Endothelial cell of umbilical vein (primary cell): Measurements from ENCODE around the gene KLC3. TPM values are rescaled to one million over a fixed set of nuclear protein-coding genes. Genes with fewer than 3 reads are reported as not detected.

Source experiments
- BruUV-seq: library from RNA; stranded (reverse); fragments of 400-500 nt; replicated peaks from 2 replicates; lab custom pipeline; 2021; lab: Mats Ljungman, UMichigan
- CTCF ChIA-PET: fragments of 300-600, 350-600 bp; sonication (Branson Sonifier 250); formaldehyde crosslinking; loops from one replicate; lab custom pipeline; 2021; ENCODE audit warnings: antibody characterized with exemption, inconsistent platforms; lab: Charles Lee
- POLR2A ChIA-PET: fragments of 300-600, 350-600 bp; sonication (Branson Sonifier 250); formaldehyde crosslinking; loops from one replicate; lab custom pipeline; 2021; ENCODE audit warnings: antibody characterized with exemption, inconsistent platforms; lab: Charles Lee
- DNase-seq: peaks from one replicate; pipeline ENCODE4 v3.0.0-alpha.2; 2011; ENCODE audit warnings: low read depth, low spot score
- FAIRE-seq: peaks from 2 replicates; lab custom pipeline; 2011; peaks lifted over from hg19 to GRCh38; lab: Jason Lieb, UNC
- H2AFZ ChIP-seq: 2 replicates; pipeline ENCODE4 v1.6.0; 2012; ENCODE audit warnings: low read depth, low read length, control low read depth, inconsistent platforms
- H3K27ac ChIP-seq: 2 replicates; pipeline ENCODE4 v1.5.1; 2011; ENCODE audit warnings: low read depth, mild to moderate bottlenecking, control low read depth, low read length, moderate library complexity; ENCODE audit not compliant: insufficient read depth
- H3K27me3 ChIP-seq, 2 experiments: 2 replicates each; pipeline versions ENCODE4 v1.6.0 to v1.6.1; 2011; ENCODE audit warnings: low read length in 2 of 2, mixed read lengths in 1 of 2; ENCODE audit not compliant: control insufficient read depth in 2 of 2, insufficient read depth in 2 of 2
- H3K36me3 ChIP-seq, 2 experiments: 2 replicates in 1 of 2; 3 replicates in 1 of 2; pipeline ENCODE4 v1.5.1; 2011; ENCODE audit warnings: low read length in 2 of 2, mild to moderate bottlenecking in 1 of 2, moderate library complexity in 1 of 2; ENCODE audit not compliant: control insufficient read depth in 2 of 2, insufficient read depth in 2 of 2; ENCODE audit errors: extremely low read depth in 1 of 2
- H3K4me1 ChIP-seq: 3 replicates; pipeline ENCODE4 v1.5.1; 2011; ENCODE audit warnings: mild to moderate bottlenecking, low read length; ENCODE audit not compliant: control insufficient read depth, insufficient read depth; ENCODE audit errors: extremely low read depth
- H3K4me2 ChIP-seq: 2 replicates; pipeline ENCODE4 v1.6.1; 2011; ENCODE audit warnings: low read length, control low read depth, mixed read lengths; ENCODE audit not compliant: insufficient read depth
- H3K4me3 ChIP-seq, 3 experiments: fragments of 200-600 bp in 1 of 3; sonication (generic), shearing (Covaris generic) in 1 of 3; replicated peaks in 1 of 3; 2 replicates each; pipeline ENCODE4 v1.5.1; 2011 to 2016; ENCODE audit warnings: control low read depth in 3 of 3, low read length in 3 of 3, mild to moderate bottlenecking in 2 of 3, inconsistent platforms in 1 of 3, low read depth in 1 of 3, moderate library complexity in 1 of 3; ENCODE audit not compliant: insufficient read depth in 1 of 3
- H3K79me2 ChIP-seq: 2 replicates; pipeline ENCODE4 v1.6.0; 2012; ENCODE audit warnings: low read length, inconsistent platforms; ENCODE audit not compliant: control insufficient read depth, insufficient read depth
- H3K9ac ChIP-seq: replicated peaks from 2 replicates; pipeline ENCODE3; 2011; ENCODE audit warnings: low read length, control low read depth; ENCODE audit not compliant: insufficient read depth; ENCODE audit errors: extremely low read depth
- H3K9me1 ChIP-seq: replicated peaks from 3 replicates; pipeline ENCODE4 v1.6.0; 2011; ENCODE audit warnings: mild to moderate bottlenecking, low read length; ENCODE audit not compliant: control insufficient read depth, insufficient read depth; ENCODE audit errors: extremely low read depth
- H3K9me3 ChIP-seq: replicated peaks from 2 replicates; pipeline ENCODE4 v1.5.1; 2012; ENCODE audit warnings: low read length, inconsistent platforms; ENCODE audit not compliant: control insufficient read depth, insufficient read depth
- H4K20me1 ChIP-seq: replicated peaks from 2 replicates; pipeline ENCODE3; 2011; ENCODE audit warnings: mild to moderate bottlenecking, low read length; ENCODE audit not compliant: control insufficient read depth, insufficient read depth; ENCODE audit errors: extremely low read depth
- CTCF ChIP-seq, 2 donors: IDR thresholded peaks; 1 replicate in 1 of 2; 2 replicates in 1 of 2; pipeline ENCODE4 v1.5.1; 2011; ENCODE audit warnings: low read length in 2 of 2, mild to moderate bottlenecking in 2 of 2, moderate library complexity in 2 of 2, control low read depth in 1 of 2, inconsistent platforms in 1 of 2, low read depth in 1 of 2; ENCODE audit not compliant: insufficient read depth in 1 of 2; ENCODE audit errors: extremely low read depth in 1 of 2
- EZH2 ChIP-seq: IDR thresholded peaks from 2 replicates; pipeline ENCODE4 v1.6.1; 2012; ENCODE audit warnings: borderline replicate concordance, low read depth, mild to moderate bottlenecking, moderate library complexity, low read length, inconsistent platforms; ENCODE audit not compliant: severe bottlenecking
- FOS ChIP-seq: IDR thresholded peaks from 2 replicates; pipeline ENCODE4 v1.6.1; 2011; ENCODE audit warnings: mild to moderate bottlenecking, low read length, moderate library complexity, borderline replicate concordance; ENCODE audit not compliant: insufficient read depth
- JUN ChIP-seq: IDR thresholded peaks from 2 replicates; pipeline ENCODE4 v1.6.1; 2011; ENCODE audit warnings: borderline replicate concordance, low read depth; ENCODE audit not compliant: insufficient read length, insufficient read depth
- MAX ChIP-seq: IDR thresholded peaks from 2 replicates; pipeline ENCODE4 v1.6.1; 2011; ENCODE audit not compliant: insufficient read depth, insufficient read length
- MYC ChIP-seq: IDR thresholded peaks from one replicate; pipeline ENCODE4 v1.6.1; 2011; ENCODE audit warnings: mild to moderate bottlenecking, low read depth, low read length
- POLR2A ChIP-seq: IDR thresholded peaks from 2 replicates; pipeline ENCODE4 v1.6.1; 2012; ENCODE audit warnings: low read depth, mild to moderate bottlenecking, control low read depth, low read length
- POLR2AphosphoS5 ChIP-seq: IDR thresholded peaks from 2 replicates; pipeline ENCODE4 v1.6.1; 2012; ENCODE audit warnings: low read depth, mild to moderate bottlenecking, control low read depth, low read length, moderate library complexity; ENCODE audit not compliant: insufficient read depth
- dilution Hi-C: fragments of 300-500 bp; cut with MboI; formaldehyde crosslinking; loops from one replicate; pipeline ENCODE4 v1.15.0; 2019; ENCODE audit warnings: low sequenced_read_pairs; ENCODE audit not compliant: extremely low pct_ligation_motif_present
- intact Hi-C: fragments of 100-400 bp; cut with micrococcal nuclease; formaldehyde crosslinking; loops from one replicate; pipeline ENCODE4 v1.10.0; 2022
- polyA plus RNA-seq, 4 experiments: library from polyadenylated mRNA; depleted of rRNA in 3 of 4; stranded (reverse) in 3 of 4; unstranded in 1 of 4; fragments of >200 nt; gene quantifications; 2 replicates each; pipeline versions ENCODE4 v1.2.1 to v1.2.3, GENCODE V29; 2011 to 2012; ENCODE audit warnings: missing spikeins in 1 of 4
- total RNA-seq: library from RNA; stranded (reverse); gene quantifications from 2 replicates; pipeline ENCODE4 v1.2.3, GENCODE V29; 2021

The KLC3 gene
- total and polyA plus RNA-seq, 2 donors (not counting 3 experiments of a cell fraction or from before 2014, with no cell fraction given): not detected

- H3K27ac ChIP-seq: no peak overlapping the region
- DNase-seq: no peak
- no peaks in the 10 kb centered on the region for H3K9me3 ChIP-seq
- intact Hi-C loops (loop anchor here (2.0 to 5.0 kb wide), 2 partner anchors 152 to 177 kb away; no protein-coding TSS in a partner anchor), dilution Hi-C loops (no loop called here)
- H3K27me3 ChIP-seq: peaks cover 5% of the 10 kb centered on the region in 2 experiments
- H3K4me1 ChIP-seq: peaks cover 5% of the 10 kb centered on the region
- H3K9me1 ChIP-seq: no peaks in the 10 kb centered on the region
- H3K4me2 ChIP-seq: no peak overlapping the region
- H3K9ac ChIP-seq: no peak overlapping the region
- no peak for TF ChIP-seq POLR2A
- TF ChIP-seq JUN: no peak
- TF ChIP-seq MAX: no peak
- TF ChIP-seq MYC: no peak
- no peak for TF ChIP-seq POLR2AphosphoS5
- no peak for TF ChIP-seq CTCF (IDR thresholded peaks at IDR 0.05; ENCODE audit: extremely low read depth in 1 of 2, insufficient read depth in 1 of 2, low read depth in 1 of 2, low read length in 2 of 2)
- TF ChIP-seq FOS: no peak
- no peak for TF ChIP-seq EZH2
- no peaks in the 10 kb centered on the region for H3K36me3 ChIP-seq
- BruUV-seq: no TSS peak
- POLR2A ChIA-PET: no interaction called here
- FAIRE-seq: no peak
- no peak overlapping the region for H2AFZ ChIP-seq
- H3K4me3 ChIP-seq: no peak overlapping the region
- CTCF ChIA-PET: interaction anchor here (0.8 to 5.1 kb wide), 10 partner anchors 12 to 437 kb away, joined by 3 to 76 read pairs (median 4); partner anchors contain the start of genes BLOC1S3 and TRAPPC6A
- no peaks in the 10 kb centered on the region for H4K20me1 ChIP-seq
- H3K79me2 ChIP-seq: no peaks in the 10 kb centered on the region
Measured at GRCh38 chr19:45339629-45340028, 921 bp upstream of the KLC3 start.
